ENCODE data around the gene ATP6V1F. TPM values are rescaled to one million over a fixed set of nuclear protein-coding genes. Genes with fewer than 3 reads are reported as not detected.
"Not testable (repeated sequence)": the region's sequence is repeated elsewhere in the genome, so short reads cannot be mapped to it uniquely, and the experiment has no call there.

The ATP6V1F gene
- total RNA-seq, 2 experiments from 2014 or later, result 108 to 155 TPM

DNA sequence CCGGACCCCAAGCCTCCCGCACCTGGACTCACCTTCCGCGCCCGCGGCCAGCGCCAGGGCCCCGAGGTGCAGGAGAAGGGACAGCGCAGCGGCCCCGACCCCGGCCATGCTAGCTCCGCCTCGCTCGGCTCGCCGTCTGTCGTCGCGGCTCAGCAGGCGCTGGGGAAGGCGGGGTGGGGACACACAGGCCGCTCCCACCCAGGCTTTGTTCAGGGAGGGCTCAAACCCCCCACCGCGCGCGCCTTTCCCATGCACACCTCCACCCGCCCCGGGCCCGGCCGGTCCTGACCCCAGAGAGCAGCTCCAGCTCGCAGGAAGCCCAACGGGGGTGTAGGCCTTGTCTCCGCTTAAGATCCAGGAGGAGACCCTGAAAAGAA, 47.9 kb downstream of the ATP6V1F start, which contains the start of gene KCP:
Gene KCP, minus strand, starts transcription at position 141 of the 377 bp plus-strand sequence. Its CDS starts 33 bp downstream, at position 108.
- no peaks in the 10 kb centered on the region for H3K4me1 ChIP-seq (ENCODE audit: insufficient read depth, low read length, poor library complexity, severe bottlenecking)
- H3K79me2 ChIP-seq (ENCODE audit: insufficient read depth, low read depth, low read length), result no peaks in the 10 kb centered on the region
- no peaks in the 10 kb centered on the region for H3K36me3 ChIP-seq (ENCODE audit: insufficient read depth, low read length)
- intact Hi-C loops (cut with micrococcal nuclease; ENCODE audit: unreplicated experiment), result no loop called here
- no peaks in the 10 kb centered on the region for H3K9me2 ChIP-seq (ENCODE audit: insufficient read depth, low read length)
- H3K9me3 ChIP-seq (ENCODE audit: low read length), result no peaks in the 10 kb centered on the region
- H3K4me3 ChIP-seq (ENCODE audit: low read depth, low read length, poor library complexity, severe bottlenecking), result no peak within 1 kb of the TSS
- POLR2A ChIA-PET, result interaction anchor here (0.8 kb wide), 1 partner anchor 29 kb away, joined by 3 read pairs; no protein-coding TSS in a partner anchor
- no peak within 1 kb of the TSS for H2AFZ ChIP-seq (ENCODE audit: low read length)
- CTCF ChIA-PET (ENCODE audit: unreplicated experiment), result no interaction called here
- H4K20me1 ChIP-seq (ENCODE audit: insufficient read depth, low read length), result no peaks in the 10 kb centered on the region
- H3K4me2 ChIP-seq (ENCODE audit: low read length), result no peak within 1 kb of the TSS
- no peak within 1 kb of the TSS for H3K27ac ChIP-seq (ENCODE audit: low read depth, low read length, poor library complexity, severe bottlenecking)
- no peak for DNase-seq (ENCODE audit: low spot score)
- TF ChIP-seq, protein P1, sequence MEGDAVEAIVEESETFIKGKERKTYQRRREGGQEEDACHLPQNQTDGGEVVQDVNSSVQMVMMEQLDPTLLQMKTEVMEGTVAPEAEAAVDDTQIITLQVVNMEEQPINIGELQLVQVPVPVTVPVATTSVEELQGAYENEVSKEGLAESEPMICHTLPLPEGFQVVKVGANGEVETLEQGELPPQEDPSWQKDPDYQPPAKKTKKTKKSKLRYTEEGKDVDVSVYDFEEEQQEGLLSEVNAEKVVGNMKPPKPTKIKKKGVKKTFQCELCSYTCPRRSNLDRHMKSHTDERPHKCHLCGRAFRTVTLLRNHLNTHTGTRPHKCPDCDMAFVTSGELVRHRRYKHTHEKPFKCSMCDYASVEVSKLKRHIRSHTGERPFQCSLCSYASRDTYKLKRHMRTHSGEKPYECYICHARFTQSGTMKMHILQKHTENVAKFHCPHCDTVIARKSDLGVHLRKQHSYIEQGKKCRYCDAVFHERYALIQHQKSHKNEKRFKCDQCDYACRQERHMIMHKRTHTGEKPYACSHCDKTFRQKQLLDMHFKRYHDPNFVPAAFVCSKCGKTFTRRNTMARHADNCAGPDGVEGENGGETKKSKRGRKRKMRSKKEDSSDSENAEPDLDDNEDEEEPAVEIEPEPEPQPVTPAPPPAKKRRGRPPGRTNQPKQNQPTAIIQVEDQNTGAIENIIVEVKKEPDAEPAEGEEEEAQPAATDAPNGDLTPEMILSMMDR (conservative IDR thresholded peaks at IDR 0.05; ENCODE audit: low read length), result no peak
- no peak for TF ChIP-seq EZH2phosphoT487 (IDR thresholded peaks at IDR 0.05; ENCODE audit: borderline replicate concordance, low read depth, low read length)
- no TSS peak for BruUV-seq (replicated peaks)

GRCh38 chr7:128911423-128912031, 48.9 kb downstream of the ATP6V1F start:
- H3K9me3 ChIP-seq (ENCODE audit: low read length), result no peaks in the 10 kb centered on the region
- intact Hi-C loops (cut with micrococcal nuclease; ENCODE audit: unreplicated experiment), result no loop called here
- no peak for DNase-seq (ENCODE audit: low spot score)
- no peak for TF ChIP-seq EZH2phosphoT487 (IDR thresholded peaks at IDR 0.05; ENCODE audit: borderline replicate concordance, low read depth, low read length)
- TF ChIP-seq, protein P1 (conservative IDR thresholded peaks at IDR 0.05; ENCODE audit: low read length), result no peak
- no peak overlapping the region for H3K4me2 ChIP-seq (ENCODE audit: low read length)
- H3K79me2 ChIP-seq (ENCODE audit: insufficient read depth, low read depth, low read length), result no peaks in the 10 kb centered on the region
- BruUV-seq (replicated peaks), result no TSS peak
- no peak overlapping the region for H3K27ac ChIP-seq (ENCODE audit: low read depth, low read length, poor library complexity, severe bottlenecking)
- H2AFZ ChIP-seq (ENCODE audit: low read length), result no peak overlapping the region
- POLR2A ChIA-PET, result interaction anchor here (0.7 kb wide), 1 partner anchor 1235 kb away, joined by 4 read pairs; no protein-coding TSS in a partner anchor
- H3K4me1 ChIP-seq (ENCODE audit: insufficient read depth, low read length, poor library complexity, severe bottlenecking), result no peaks in the 10 kb centered on the region
- CTCF ChIA-PET (ENCODE audit: unreplicated experiment), result no interaction called here
- no peaks in the 10 kb centered on the region for H4K20me1 ChIP-seq (ENCODE audit: insufficient read depth, low read length)
- no peaks in the 10 kb centered on the region for H3K36me3 ChIP-seq (ENCODE audit: insufficient read depth, low read length)
- no peaks in the 10 kb centered on the region for H3K9me2 ChIP-seq (ENCODE audit: insufficient read depth, low read length)
- H3K4me3 ChIP-seq (ENCODE audit: low read depth, low read length, poor library complexity, severe bottlenecking), result no peak overlapping the region

DNA sequence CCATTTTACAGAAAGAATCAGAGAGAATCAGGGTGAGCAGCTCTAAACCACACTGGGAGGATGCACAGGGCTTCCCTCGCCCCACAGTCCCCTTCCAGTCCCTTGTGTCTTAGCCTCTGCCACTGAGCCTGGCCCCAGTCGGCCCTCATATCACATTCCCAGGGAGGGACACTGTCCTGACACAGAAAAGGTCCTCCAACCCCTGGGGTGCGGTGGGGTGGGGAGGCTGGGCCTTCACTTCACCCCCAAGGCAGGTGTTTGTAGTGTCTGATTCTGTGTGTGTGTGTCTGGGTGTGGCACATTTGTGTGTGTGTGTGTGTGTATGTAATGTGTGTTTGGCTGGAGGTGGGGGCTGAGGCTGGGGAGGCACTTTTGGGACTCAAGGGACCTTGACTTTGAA, 49.6 kb downstream of the ATP6V1F start:
- POLR2A ChIA-PET, result interaction anchor here (0.7 kb wide), 1 partner anchor 12 kb away, joined by 3 read pairs; no protein-coding TSS in a partner anchor
- no peaks in the 10 kb centered on the region for H4K20me1 ChIP-seq (ENCODE audit: insufficient read depth, low read length)
- BruUV-seq (replicated peaks), result no TSS peak

DNA sequence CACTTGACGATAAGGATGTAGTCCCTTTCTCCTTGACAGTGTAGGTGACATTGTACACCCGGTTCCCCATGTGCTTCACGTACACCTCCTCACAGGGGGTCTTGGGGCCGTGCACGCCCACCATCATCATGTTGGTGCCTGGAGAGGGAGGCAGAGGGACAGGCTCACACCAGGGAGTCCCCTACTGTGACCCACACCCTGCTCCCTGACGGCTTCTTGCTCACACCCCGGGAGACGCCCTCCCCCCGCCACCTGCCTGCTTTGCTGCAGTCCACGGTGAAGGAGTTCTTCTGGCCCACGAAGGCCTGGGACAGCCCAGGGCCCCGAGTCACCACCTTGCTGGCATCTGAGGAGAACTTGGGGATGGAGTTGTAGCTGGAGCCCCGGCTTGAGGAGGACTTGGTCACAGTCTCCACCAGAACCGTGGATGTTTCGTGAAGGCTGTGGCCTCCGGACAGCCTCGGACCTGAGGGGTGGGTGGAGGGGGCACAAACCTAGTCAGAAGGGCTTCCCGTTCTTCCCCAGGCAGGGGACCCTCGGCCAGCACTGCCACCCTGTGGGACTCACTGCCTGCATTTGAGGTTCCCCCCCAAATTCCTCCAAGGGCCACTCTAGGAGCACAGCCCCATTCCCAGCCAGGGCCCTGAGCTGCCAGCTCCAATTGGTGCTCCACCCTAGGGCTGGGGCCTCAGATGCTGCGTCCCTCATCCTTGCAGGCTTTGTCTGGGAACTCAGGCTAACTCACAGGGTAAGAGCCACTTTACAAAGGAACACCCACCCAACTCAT, 50.2 kb downstream of the ATP6V1F start:
- CTCF ChIA-PET (ENCODE audit: unreplicated experiment); H3K27ac ChIP-seq (ENCODE audit: low read depth, low read length, poor library complexity, severe bottlenecking): not testable (repeated sequence)

More for the DNA sequence above, 49.6 kb downstream of the ATP6V1F start:
- no peak for TF ChIP-seq EZH2phosphoT487 (IDR thresholded peaks at IDR 0.05; ENCODE audit: borderline replicate concordance, low read depth, low read length)
- Histone ChIP-seq H2AFZ (ENCODE audit: low read length) (no peak overlapping the region), H3K4me3 (ENCODE audit: low read depth, low read length, poor library complexity, severe bottlenecking) (no peak overlapping the region), H3K27ac (ENCODE audit: low read depth, low read length, poor library complexity, severe bottlenecking) (no peak overlapping the region), H3K79me2 (ENCODE audit: insufficient read depth, low read depth, low read length) (no peaks in the 10 kb centered on the region), H3K4me1 (ENCODE audit: insufficient read depth, low read length, poor library complexity, severe bottlenecking) (no peaks in the 10 kb centered on the region), H3K36me3 (ENCODE audit: insufficient read depth, low read length) (no peaks in the 10 kb centered on the region), H3K9me3 (ENCODE audit: low read length) (no peaks in the 10 kb centered on the region), H3K9me2 (ENCODE audit: insufficient read depth, low read length) (no peaks in the 10 kb centered on the region), H3K4me2 (ENCODE audit: low read length) (no peak overlapping the region)
- CTCF ChIA-PET (ENCODE audit: unreplicated experiment), result no interaction called here
- DNase-seq (ENCODE audit: low spot score), result no peak
- intact Hi-C loops (cut with micrococcal nuclease; ENCODE audit: unreplicated experiment), result no loop called here

More for the DNA sequence above, 50.2 kb downstream of the ATP6V1F start:
- H2AFZ ChIP-seq (ENCODE audit: low read length); intact Hi-C loops (cut with micrococcal nuclease; ENCODE audit: unreplicated experiment); H3K36me3 ChIP-seq (ENCODE audit: insufficient read depth, low read length); H3K4me3 ChIP-seq (ENCODE audit: low read depth, low read length, poor library complexity, severe bottlenecking); H4K20me1 ChIP-seq (ENCODE audit: insufficient read depth, low read length); H3K9me2 ChIP-seq (ENCODE audit: insufficient read depth, low read length); H3K4me1 ChIP-seq (ENCODE audit: insufficient read depth, low read length, poor library complexity, severe bottlenecking); H3K4me2 ChIP-seq (ENCODE audit: low read length); DNase-seq (ENCODE audit: low spot score); BruUV-seq (replicated peaks); H3K79me2 ChIP-seq (ENCODE audit: insufficient read depth, low read depth, low read length); H3K9me3 ChIP-seq (ENCODE audit: low read length): not testable (repeated sequence)
- POLR2A ChIA-PET, result interaction anchor here (0.7 kb wide), 1 partner anchor 11 kb away, joined by 3 read pairs; no protein-coding TSS in a partner anchor

Measured in OCI-LY7 (cell line).